K562 (cell line): ENCODE measurements around the gene FTH1. TPM values are rescaled to one million over a fixed set of nuclear protein-coding genes. Genes with fewer than 3 reads are reported as not detected.
A peak's percentile ranks its signal among the peaks of the same experiment; 100 is the strongest.

Experiments used
- BRD9 ChIP-seq: fragments of 450-650 bp; IDR thresholded peaks from 2 replicates; pipeline ENCODE4 v1.6.1; 2018; ENCODE audit warnings: low read depth; ENCODE audit not compliant: partially characterized antibody
- CTBP1 ChIP-seq: fragments of 450-650 bp; IDR thresholded peaks from 2 replicates; pipeline ENCODE4 v1.6.1; 2016; ENCODE audit warnings: borderline replicate concordance
- FOXJ3 ChIP-seq: sonication (generic); formaldehyde crosslinking; IDR thresholded peaks from 2 replicates; pipeline ENCODE4 v1.4.0; 2020; ENCODE audit warnings: mild to moderate bottlenecking, missing genetic modification reagents
- FOXK2 ChIP-seq, 2 experiments: fragments of 450-650 bp; IDR thresholded peaks in 1 of 2; conservative IDR thresholded peaks in 1 of 2; 2 replicates each; pipeline ENCODE4 v1.6.1; 2016; ENCODE audit warnings: low read depth in 2 of 2, mild to moderate bottlenecking in 1 of 2
- HMGN3 ChIP-seq: IDR thresholded peaks from 2 replicates; pipeline ENCODE4 v1.6.1; 2011; ENCODE audit warnings: borderline replicate concordance, low read depth, mild to moderate bottlenecking, mixed read lengths, low read length; ENCODE audit not compliant: insufficient read length; ENCODE audit errors: extremely low read depth
- MLLT1 ChIP-seq, 2 experiments: fragments of 450-650 bp; IDR thresholded peaks; 2 replicates each; pipeline ENCODE4 v1.6.1; 2016
- NR4A1 ChIP-seq, 2 experiments: fragments of 250-450 bp in 1 of 2; fragments of 450-650 bp in 1 of 2; sonication (Bioruptor Pico) in 1 of 2; IDR thresholded peaks; 2 replicates each; pipeline versions ENCODE4 v1.4.0 to v1.6.1; 2016 to 2020; ENCODE audit warnings: mild to moderate bottlenecking in 2 of 2, missing compliant biosample characterization in 1 of 2, missing genetic modification characterization in 1 of 2, moderate library complexity in 1 of 2
- POLR2G ChIP-seq: fragments of 200-400 bp; formaldehyde crosslinking; IDR thresholded peaks from 2 replicates; pipeline ENCODE4 v1.6.1; 2017; ENCODE audit warnings: low read depth, mild to moderate bottlenecking, antibody characterized with exemption, low read length, moderate library complexity
- PPARD ChIP-seq: fragments of 250-450 bp; sonication (Bioruptor Pico); IDR thresholded peaks from 2 replicates; pipeline ENCODE4 v1.8.0; 2022; ENCODE audit warnings: inconsistent platforms, mild to moderate bottlenecking, moderate library complexity
- SMAD2 ChIP-seq: fragments of 150-350 bp; IDR thresholded peaks from 2 replicates; pipeline ENCODE4 v1.6.1; 2014; ENCODE audit warnings: low read depth, mild to moderate bottlenecking, low read length
- TGIF2 ChIP-seq: sonication (generic); formaldehyde crosslinking; IDR thresholded peaks from 2 replicates; pipeline ENCODE4 v1.8.1; 2022; ENCODE audit warnings: mild to moderate bottlenecking, missing genetic modification reagents, moderate library complexity
- ZMIZ1 ChIP-seq, 2 experiments: fragments of 150-350 bp in 1 of 2; IDR thresholded peaks; 2 replicates each; pipeline ENCODE4 v1.6.1; 2012 to 2016; ENCODE audit warnings: low read depth in 2 of 2, low read length in 2 of 2, mild to moderate bottlenecking in 1 of 2, moderate library complexity in 1 of 2
- ZNF347 ChIP-seq: fragments of 450-650 bp; formaldehyde crosslinking; IDR thresholded peaks from 2 replicates; pipeline ENCODE4 v1.4.0; 2020; ENCODE audit warnings: low read depth, mild to moderate bottlenecking, moderate library complexity
- ZNF518B ChIP-seq: fragments of 250-450 bp; sonication (Bioruptor Pico); IDR thresholded peaks from 2 replicates; pipeline ENCODE4 v1.5.0; 2021; ENCODE audit warnings: mild to moderate bottlenecking, moderate library complexity
- polyA plus RNA-seq, 8 experiments: library from polyadenylated mRNA; depleted of rRNA in 4 of 8; stranded (reverse) in 5 of 8; unstranded in 3 of 8; fragments of >200 nt; fragmentation: Nextera tagmentation in 2 of 8; fragmentation: Illumina TruSeq in 1 of 8; extraction: Ambion mirVana in 2 of 8; extraction: Trizol in 1 of 8; gene quantifications; 2 replicates each; pipeline versions ENCODE4 v1.2.1 to v1.2.3, GENCODE V29; 2011 to 2014; ENCODE audit warnings: inconsistent platforms in 1 of 8, missing spikeins in 1 of 8
- total RNA-seq, 7 experiments: library from RNA; depleted of rRNA in 6 of 7; stranded (reverse); fragments of >200 nt in 6 of 7; fragmentation: Illumina TruSeq in 2 of 7; extraction: Trizol in 2 of 7; gene quantifications; 2 replicates each; pipeline versions ENCODE4 v1.2.1 to v1.2.3, GENCODE V29; 2011 to 2021; ENCODE audit warnings: low replicate concordance in 1 of 7

The FTH1 gene
- total and polyA plus RNA-seq, 9 of the 15 experiments (the other 6 are each of a cell fraction or from before 2014, with no cell fraction given), result 370 to 3,146 (median 802) TPM

GRCh38 chr11:61966734-61967115 lies 709 bp downstream of the FTH1 start (continued):
- no peak for TF ChIP-seq PPARD (CRISPR knock-in tag)
- no peak for TF ChIP-seq POLR2G
- TF ChIP-seq ZNF347 (CRISPR knock-in tag), result no peak
- TF ChIP-seq HMGN3, result peak; percentile 68
- TF ChIP-seq NR4A1 (CRISPR knock-in tag; IDR thresholded peaks at IDR 0.05), result no peak
- 0 out of 2 replicates have a peak, but pooled peaks have one; percentile 1 for TF ChIP-seq NR4A1 (tag; IDR thresholded peaks at IDR 0.05)
- no peak for TF ChIP-seq SMAD2
- TF ChIP-seq FOXK2 (conservative IDR thresholded peaks at IDR 0.05 in 1 of 2, IDR thresholded peaks at IDR 0.05 in 1 of 2; ENCODE audit: low read depth in 2 of 2), result no peak
- peak; percentile 95 for TF ChIP-seq MLLT1 (IDR thresholded peaks at IDR 0.05)
- no peak for TF ChIP-seq ZNF518B (CRISPR knock-in tag)
- no peak for TF ChIP-seq TGIF2 (CRISPR knock-in tag)
- peak in 1 of 2 experiments; percentile 48; a peak in 1 of 4 replicates for TF ChIP-seq ZMIZ1 (IDR thresholded peaks at IDR 0.05; ENCODE audit: low read depth in 2 of 2, low read length in 2 of 2)
- TF ChIP-seq CTBP1, result peak; percentile 54; the same call in 1 of the 2 replicates
- TF ChIP-seq BRD9, result peak; percentile 63
- TF ChIP-seq FOXJ3 (CRISPR knock-in tag), result no peak
